Measurements from ENCODE around the gene BMPR1B.

BMPR1B gene

GRCh38 chr4:95204873-95205272 lies 447.1 kb downstream of the BMPR1B start:
- peak in 1 of 2 donors; percentile 10 for DNase-seq (ENCODE audit: low read depth in 2 of 2)
- no peak overlapping the region for H3K4me3 ChIP-seq (replicated peaks in 1 of 2; ENCODE audit: low read depth in 2 of 2, low read length in 2 of 2)
- peak; percentile 23 for TF ChIP-seq CTCF (IDR thresholded peaks at IDR 0.05; ENCODE audit: low read depth, low read length)

All from cardiac fibroblast (primary cell).